ENCODE data around the gene SPRED1. TPM values are rescaled to one million over a fixed set of nuclear protein-coding genes. Genes with fewer than 3 reads are reported as not detected.

SPRED1 gene
- total and polyA plus RNA-seq, 11 donors = 3.3 to 34.8 (median 9.7) TPM

DNA sequence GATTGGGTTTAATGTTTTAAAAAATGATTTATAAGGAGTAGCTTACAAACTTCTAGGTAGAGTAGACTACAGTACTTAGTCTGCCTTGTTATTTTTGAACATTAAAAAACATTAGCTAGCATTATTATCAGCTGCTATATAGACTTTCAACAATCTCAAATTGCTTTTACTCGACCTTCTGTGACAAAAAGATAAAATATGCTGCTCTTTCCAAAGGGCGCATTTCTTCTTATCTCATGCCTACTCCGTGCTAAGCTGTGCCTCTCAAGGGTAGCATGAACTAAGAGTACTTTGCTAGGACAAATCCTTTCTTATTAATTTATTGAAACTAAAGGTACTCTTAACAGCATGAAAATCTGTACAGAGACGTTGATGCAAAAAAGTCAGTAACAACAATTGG, 71.3 kb downstream of the SPRED1 start:
- TF ChIP-seq, protein P1, sequence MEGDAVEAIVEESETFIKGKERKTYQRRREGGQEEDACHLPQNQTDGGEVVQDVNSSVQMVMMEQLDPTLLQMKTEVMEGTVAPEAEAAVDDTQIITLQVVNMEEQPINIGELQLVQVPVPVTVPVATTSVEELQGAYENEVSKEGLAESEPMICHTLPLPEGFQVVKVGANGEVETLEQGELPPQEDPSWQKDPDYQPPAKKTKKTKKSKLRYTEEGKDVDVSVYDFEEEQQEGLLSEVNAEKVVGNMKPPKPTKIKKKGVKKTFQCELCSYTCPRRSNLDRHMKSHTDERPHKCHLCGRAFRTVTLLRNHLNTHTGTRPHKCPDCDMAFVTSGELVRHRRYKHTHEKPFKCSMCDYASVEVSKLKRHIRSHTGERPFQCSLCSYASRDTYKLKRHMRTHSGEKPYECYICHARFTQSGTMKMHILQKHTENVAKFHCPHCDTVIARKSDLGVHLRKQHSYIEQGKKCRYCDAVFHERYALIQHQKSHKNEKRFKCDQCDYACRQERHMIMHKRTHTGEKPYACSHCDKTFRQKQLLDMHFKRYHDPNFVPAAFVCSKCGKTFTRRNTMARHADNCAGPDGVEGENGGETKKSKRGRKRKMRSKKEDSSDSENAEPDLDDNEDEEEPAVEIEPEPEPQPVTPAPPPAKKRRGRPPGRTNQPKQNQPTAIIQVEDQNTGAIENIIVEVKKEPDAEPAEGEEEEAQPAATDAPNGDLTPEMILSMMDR (IDR thresholded peaks at IDR 0.05) = no peak
- TF ChIP-seq POLR2A (IDR thresholded peaks at IDR 0.05) = no peak
- Histone ChIP-seq H3K27ac (no peak overlapping the region), H3K36me3 (peaks cover 0 to 67% (median 39%) of the 10 kb centered on the region in 9 donors), H3K27me3 (no peaks in the 10 kb centered on the region), H3K4me3 (no peak overlapping the region), H3K9me3 (no peaks in the 10 kb centered on the region), H3K4me1 (peaks cover 0 to 15% (median 0%) of the 10 kb centered on the region in 12 donors)
- 58 to 63% (median 60%) methylated on average over 4 of the region's 4 CpGs for WGBS, 4 donors
- ATAC-seq (no peak), DNase-seq (no peak)
- intact Hi-C loops (cut with DNase I) = loop anchor here in 1 of 10 donors (10.0 kb wide), 1 partner anchor 69 kb away; the partner anchor contains the start of gene SPRED1

DNA sequence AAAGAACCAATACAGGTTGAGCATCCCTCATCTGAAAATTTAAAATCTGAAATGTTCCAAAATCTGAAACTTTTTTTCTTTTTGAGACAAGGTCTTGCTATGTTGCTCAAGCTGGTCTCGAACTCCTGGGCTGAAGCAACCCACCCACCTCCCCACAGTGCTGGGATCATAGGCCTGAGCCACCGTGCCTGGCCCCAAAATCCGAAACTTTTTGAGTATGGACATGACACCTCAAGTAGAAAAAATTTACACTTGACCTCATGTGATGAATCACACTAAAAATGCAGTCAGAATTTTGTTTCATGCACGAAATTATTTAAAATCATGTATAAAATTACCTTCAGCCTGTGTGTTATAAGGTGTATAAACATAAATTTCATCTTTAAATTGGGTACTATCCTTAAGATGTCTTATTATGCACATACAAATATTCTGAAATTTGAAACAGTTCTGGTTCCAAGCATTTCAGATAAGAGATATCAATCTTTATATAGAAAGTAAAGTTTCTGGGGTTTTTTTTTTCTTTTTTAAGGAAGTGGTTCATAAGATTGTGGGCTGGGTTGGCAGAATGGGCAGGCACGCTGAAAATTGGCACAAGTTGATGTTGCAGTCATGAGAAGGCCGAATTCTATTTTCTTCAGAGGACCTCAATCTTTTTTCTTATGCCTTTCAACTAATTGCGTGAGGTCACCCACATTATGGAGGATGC, 72.5 kb downstream of the SPRED1 start:
- DNase-seq = no peak
- Histone ChIP-seq H3K27me3 (no peaks in the 10 kb centered on the region), H3K36me3 (peaks cover 0 to 70% (median 39%) of the 10 kb centered on the region in 9 donors), H3K4me3 (no peak overlapping the region), H3K27ac (no peak overlapping the region), H3K4me1 (peaks cover 0 to 15% (median 0%) of the 10 kb centered on the region in 12 donors), H3K9me3 (no peaks in the 10 kb centered on the region)
- TF ChIP-seq, protein P1 (IDR thresholded peaks at IDR 0.05) = no peak
- no peak for TF ChIP-seq POLR2A (IDR thresholded peaks at IDR 0.05)
- WGBS, 4 donors = 87 to 93% (median 91%) methylated on average over 7 of the region's 7 CpGs
- intact Hi-C loops (cut with DNase I) = loop anchor here in 1 of 10 donors (10.0 kb wide), 1 partner anchor 70 kb away; the partner anchor contains the start of gene SPRED1
- no peak for ATAC-seq

DNA sequence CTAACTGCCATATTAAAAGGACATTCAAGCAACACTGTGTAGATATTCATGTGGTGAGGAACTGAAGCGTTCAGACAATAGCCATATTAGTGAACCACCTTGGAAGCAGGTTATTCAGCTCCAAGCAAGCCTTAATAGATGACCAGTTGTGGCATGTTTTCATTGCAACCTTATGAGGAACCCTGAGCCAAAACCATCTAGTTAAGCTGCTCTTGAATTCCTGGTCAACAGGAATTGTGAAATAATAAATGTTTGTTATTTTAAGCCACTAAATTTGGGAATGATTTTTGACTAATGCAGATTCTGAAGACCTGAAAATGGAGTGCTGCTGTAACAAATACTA, 73.0 kb downstream of the SPRED1 start:
- WGBS, 4 donors = 84 to 99% (median 89%) methylated on average over 1 of the region's 1 CpG
- ATAC-seq (no peak), DNase-seq (no peak)
- no peak overlapping the region for H3K27ac ChIP-seq
- no peak for TF ChIP-seq POLR2A (IDR thresholded peaks at IDR 0.05)
- TF ChIP-seq, protein P1 (IDR thresholded peaks at IDR 0.05) = no peak
- H3K4me1 ChIP-seq = peaks cover 0 to 12% (median 0%) of the 10 kb centered on the region in 12 donors
- H3K36me3 ChIP-seq = peaks cover 0 to 70% (median 39%) of the 10 kb centered on the region in 9 donors
- H3K4me3 ChIP-seq = no peak overlapping the region
- intact Hi-C loops (cut with DNase I) = loop anchor here in 1 of 10 donors (10.0 kb wide), 1 partner anchor 71 kb away; the partner anchor contains the start of gene SPRED1
- no peaks in the 10 kb centered on the region for H3K9me3 ChIP-seq
- H3K27me3 ChIP-seq = no peaks in the 10 kb centered on the region

DNA sequence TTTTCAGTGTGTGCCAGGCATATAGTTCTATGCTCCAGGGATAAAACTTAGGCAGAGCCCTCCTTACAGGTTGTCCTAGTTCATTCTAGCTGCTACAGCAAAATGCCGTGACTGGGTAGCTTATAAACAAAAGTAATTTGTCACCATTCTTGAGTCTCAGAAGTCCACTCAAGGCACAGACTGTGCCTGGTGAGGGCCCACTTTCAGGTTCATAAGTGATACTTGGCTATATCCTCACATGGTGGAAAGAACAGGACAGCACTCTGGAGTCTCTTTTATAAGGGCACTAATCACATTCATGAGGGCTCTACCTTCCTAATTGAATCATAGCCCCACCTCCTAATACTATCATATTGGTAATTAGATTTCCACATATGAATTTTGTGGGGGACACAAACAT, 80.1 kb downstream of the SPRED1 start:
- intact Hi-C loops (cut with DNase I) = no loop called here
- Histone ChIP-seq H3K9me3 (no peaks in the 10 kb centered on the region), H3K27ac (no peak overlapping the region), H3K27me3 (no peaks in the 10 kb centered on the region), H3K4me3 (no peak overlapping the region), H3K36me3 (peaks cover 0 to 29% (median 19%) of the 10 kb centered on the region in 9 donors), H3K4me1 (no peaks in the 10 kb centered on the region)
- no peak for ATAC-seq
- TF ChIP-seq, protein P1 (IDR thresholded peaks at IDR 0.05) = no peak
- no peak for TF ChIP-seq POLR2A (IDR thresholded peaks at IDR 0.05)
- no peak for DNase-seq
- WGBS, 4 donors = 80 to 100% (median 98%) methylated on average over 1 of the region's 1 CpG

Measured in heart left ventricle (tissue), 16 donors.